Measurements from ENCODE around the gene CLDN8. TPM values are rescaled to one million over a fixed set of nuclear protein-coding genes. Genes with fewer than 3 reads are reported as not detected.

Gene CLDN8
- total RNA-seq, 1 donor from 2014 or later = not detected

DNA sequence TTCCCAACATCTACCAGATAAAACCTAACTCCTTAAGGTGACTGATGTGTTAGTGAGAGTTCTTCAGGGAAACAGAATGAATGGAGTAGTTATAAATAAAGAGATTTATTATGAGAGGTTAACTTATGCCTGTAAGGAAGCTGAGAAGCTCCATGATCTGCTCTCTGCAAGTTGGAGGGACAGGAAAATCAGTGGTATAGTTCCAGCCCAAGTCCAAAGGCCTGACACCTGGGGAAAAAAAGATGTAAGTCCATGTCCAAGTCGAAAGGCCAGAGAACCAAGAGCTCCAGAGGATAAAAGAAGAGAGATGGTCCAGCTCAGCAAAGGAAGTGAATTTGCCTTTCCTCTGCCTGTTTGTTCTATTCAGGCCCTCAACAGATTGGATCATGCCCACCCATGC lies 39.8 kb upstream of the CLDN8 start:
- Mint-ChIP-seq H3K9me3 (ENCODE audit: unreplicated experiment) (no peaks in the 10 kb centered on the region), H3K4me1 (ENCODE audit: low read depth, unreplicated experiment) (no peaks in the 10 kb centered on the region), H3K36me3 (ENCODE audit: low read depth, unreplicated experiment) (no peaks in the 10 kb centered on the region), H3K27ac (ENCODE audit: unreplicated experiment) (no peak overlapping the region), H3K27me3 (ENCODE audit: low read depth, unreplicated experiment) (no peaks in the 10 kb centered on the region), H3K4me3 (ENCODE audit: unreplicated experiment) (no peak overlapping the region)
- Histone ChIP-seq H2AFZ (ENCODE audit: low read depth, low read length) (no peak overlapping the region), H3K9ac (ENCODE audit: low read length) (no peak overlapping the region), H3K79me2 (ENCODE audit: insufficient read depth, low read length) (no peaks in the 10 kb centered on the region), H3K36me3 (ENCODE audit: insufficient read depth, low read length) (no peaks in the 10 kb centered on the region), H3K4me1 (ENCODE audit: insufficient read depth, low read length) (no peaks in the 10 kb centered on the region), H3K9me3 (ENCODE audit: insufficient read depth, low read depth, low read length) (no peaks in the 10 kb centered on the region), H3K27ac (ENCODE audit: low read depth, low read length) (no peak overlapping the region), H3K4me3 (ENCODE audit: insufficient read depth, low read depth, low read length) (no peak overlapping the region), H3K27me3 (ENCODE audit: insufficient read depth, low read length) (no peaks in the 10 kb centered on the region), H3K4me2 (ENCODE audit: low read length) (no peak overlapping the region), H4K20me1 (ENCODE audit: insufficient read depth, low read length) (no peaks in the 10 kb centered on the region)
- TF ChIP-seq, protein P1, sequence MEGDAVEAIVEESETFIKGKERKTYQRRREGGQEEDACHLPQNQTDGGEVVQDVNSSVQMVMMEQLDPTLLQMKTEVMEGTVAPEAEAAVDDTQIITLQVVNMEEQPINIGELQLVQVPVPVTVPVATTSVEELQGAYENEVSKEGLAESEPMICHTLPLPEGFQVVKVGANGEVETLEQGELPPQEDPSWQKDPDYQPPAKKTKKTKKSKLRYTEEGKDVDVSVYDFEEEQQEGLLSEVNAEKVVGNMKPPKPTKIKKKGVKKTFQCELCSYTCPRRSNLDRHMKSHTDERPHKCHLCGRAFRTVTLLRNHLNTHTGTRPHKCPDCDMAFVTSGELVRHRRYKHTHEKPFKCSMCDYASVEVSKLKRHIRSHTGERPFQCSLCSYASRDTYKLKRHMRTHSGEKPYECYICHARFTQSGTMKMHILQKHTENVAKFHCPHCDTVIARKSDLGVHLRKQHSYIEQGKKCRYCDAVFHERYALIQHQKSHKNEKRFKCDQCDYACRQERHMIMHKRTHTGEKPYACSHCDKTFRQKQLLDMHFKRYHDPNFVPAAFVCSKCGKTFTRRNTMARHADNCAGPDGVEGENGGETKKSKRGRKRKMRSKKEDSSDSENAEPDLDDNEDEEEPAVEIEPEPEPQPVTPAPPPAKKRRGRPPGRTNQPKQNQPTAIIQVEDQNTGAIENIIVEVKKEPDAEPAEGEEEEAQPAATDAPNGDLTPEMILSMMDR (IDR thresholded peaks at IDR 0.05; ENCODE audit: insufficient read depth, low read depth, low read length) = no peak
- TF ChIP-seq EZH2 (IDR thresholded peaks at IDR 0.05; ENCODE audit: insufficient read depth, low read length) = no peak
- no peak for FAIRE-seq
- DNase-seq (ENCODE audit: low read depth) = no peak

DNA sequence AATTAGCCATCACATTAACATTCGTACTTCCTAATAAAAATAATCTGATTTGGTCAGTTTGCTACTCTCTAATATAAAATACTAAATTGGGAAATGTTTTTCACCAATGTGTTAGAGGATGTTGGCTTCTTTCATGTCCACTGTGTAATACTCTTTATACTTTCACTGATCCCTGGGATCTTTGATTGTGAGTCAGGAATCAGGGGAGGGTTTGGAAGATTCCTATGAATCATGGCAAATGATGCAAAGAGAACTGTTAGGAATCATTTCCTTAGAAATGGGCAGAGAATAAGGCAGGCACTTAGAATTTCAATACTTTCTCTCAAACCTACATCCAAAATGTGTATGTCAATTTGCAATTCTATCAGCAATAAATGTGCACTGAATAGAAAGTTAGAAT lies 35.9 kb upstream of the CLDN8 start:
- H3K36me3 Mint-ChIP-seq (ENCODE audit: low read depth, unreplicated experiment) = no peaks in the 10 kb centered on the region
- no peak overlapping the region for H3K9ac ChIP-seq (ENCODE audit: low read length)

DNA sequence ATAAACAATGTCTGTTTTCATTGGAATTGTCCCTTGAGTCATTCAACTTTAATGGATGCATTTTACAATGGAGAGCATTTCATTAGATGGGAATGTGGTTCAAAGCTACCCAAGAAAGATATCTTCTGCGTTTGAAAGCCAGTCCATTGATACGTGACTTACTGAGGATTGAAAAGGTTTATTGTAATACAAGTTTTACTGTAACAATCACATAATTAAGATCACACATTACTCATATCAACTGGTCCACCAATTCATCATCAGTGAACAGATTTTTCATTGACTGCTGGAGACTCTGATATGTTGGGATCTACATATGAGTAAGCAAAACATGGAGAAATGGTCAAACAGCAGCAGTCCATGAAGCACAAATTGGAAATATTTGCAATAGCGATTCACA lies 34.0 kb upstream of the CLDN8 start:
- Histone ChIP-seq H3K79me2 (ENCODE audit: insufficient read depth, low read length) (no peaks in the 10 kb centered on the region), H3K4me2 (ENCODE audit: low read length) (no peak overlapping the region), H3K4me3 (ENCODE audit: insufficient read depth, low read depth, low read length) (no peak overlapping the region), H3K9ac (ENCODE audit: low read length) (no peak overlapping the region), H3K27ac (ENCODE audit: low read depth, low read length) (no peak overlapping the region), H3K27me3 (ENCODE audit: insufficient read depth, low read length) (no peaks in the 10 kb centered on the region), H3K9me3 (ENCODE audit: insufficient read depth, low read depth, low read length) (no peaks in the 10 kb centered on the region), H2AFZ (ENCODE audit: low read depth, low read length) (no peak overlapping the region), H3K4me1 (ENCODE audit: insufficient read depth, low read length) (no peaks in the 10 kb centered on the region), H4K20me1 (ENCODE audit: insufficient read depth, low read length) (no peaks in the 10 kb centered on the region), H3K36me3 (ENCODE audit: insufficient read depth, low read length) (no peaks in the 10 kb centered on the region)
- Mint-ChIP-seq H3K9me3 (ENCODE audit: unreplicated experiment) (no peaks in the 10 kb centered on the region), H3K27me3 (ENCODE audit: low read depth, unreplicated experiment) (no peaks in the 10 kb centered on the region), H3K4me3 (ENCODE audit: unreplicated experiment) (no peak overlapping the region), H3K36me3 (ENCODE audit: low read depth, unreplicated experiment) (no peaks in the 10 kb centered on the region), H3K27ac (ENCODE audit: unreplicated experiment) (no peak overlapping the region), H3K4me1 (ENCODE audit: low read depth, unreplicated experiment) (no peaks in the 10 kb centered on the region)
- DNase-seq (ENCODE audit: low read depth) (no peak), FAIRE-seq (no peak)
- TF ChIP-seq, protein P1 (IDR thresholded peaks at IDR 0.05; ENCODE audit: insufficient read depth, low read depth, low read length) = no peak
- no peak for TF ChIP-seq EZH2 (IDR thresholded peaks at IDR 0.05; ENCODE audit: insufficient read depth, low read length)

More for the DNA sequence above, 35.9 kb upstream of the CLDN8 start:
- no peaks in the 10 kb centered on the region for H3K36me3 ChIP-seq (ENCODE audit: insufficient read depth, low read length)
- DNase-seq (ENCODE audit: low read depth) (no peak), FAIRE-seq (no peak)
- no peaks in the 10 kb centered on the region for H3K79me2 ChIP-seq (ENCODE audit: insufficient read depth, low read length)
- Mint-ChIP-seq H3K27ac (ENCODE audit: unreplicated experiment) (no peak overlapping the region), H3K9me3 (ENCODE audit: unreplicated experiment) (no peaks in the 10 kb centered on the region), H3K4me3 (ENCODE audit: unreplicated experiment) (no peak overlapping the region), H3K27me3 (ENCODE audit: low read depth, unreplicated experiment) (no peaks in the 10 kb centered on the region), H3K4me1 (ENCODE audit: low read depth, unreplicated experiment) (no peaks in the 10 kb centered on the region)
- H3K4me2 ChIP-seq (ENCODE audit: low read length) = no peak overlapping the region
- no peak overlapping the region for H3K27ac ChIP-seq (ENCODE audit: low read depth, low read length)
- H3K4me1 ChIP-seq (ENCODE audit: insufficient read depth, low read length) = no peaks in the 10 kb centered on the region
- TF ChIP-seq, protein P1 (IDR thresholded peaks at IDR 0.05; ENCODE audit: insufficient read depth, low read depth, low read length) = no peak
- TF ChIP-seq EZH2 (IDR thresholded peaks at IDR 0.05; ENCODE audit: insufficient read depth, low read length) = no peak
- no peak overlapping the region for H3K4me3 ChIP-seq (ENCODE audit: insufficient read depth, low read depth, low read length)
- H3K9me3 ChIP-seq (ENCODE audit: insufficient read depth, low read depth, low read length) = no peaks in the 10 kb centered on the region
- H4K20me1 ChIP-seq (ENCODE audit: insufficient read depth, low read length) = no peaks in the 10 kb centered on the region
- no peaks in the 10 kb centered on the region for H3K27me3 ChIP-seq (ENCODE audit: insufficient read depth, low read length)
- no peak overlapping the region for H2AFZ ChIP-seq (ENCODE audit: low read depth, low read length)

Measured in astrocyte (in vitro differentiated cells and primary cell).